H9 (cell line): Measurements from ENCODE around the gene IGSF11. TPM values are rescaled to one million over a fixed set of nuclear protein-coding genes. Genes with fewer than 3 reads are reported as not detected.

ENCODE experiments used
- DNase-seq: peaks from one replicate; pipeline ENCODE4 v3.0.0-alpha.2; 2017
- H2AFZ ChIP-seq: one replicate; pipeline ENCODE4 v1.6.1; 2013; ENCODE audit warnings: mild to moderate bottlenecking, low read length, control low read depth, moderate library complexity
- H2AK5ac ChIP-seq: 2 replicates; pipeline ENCODE4 v1.6.1; 2013; ENCODE audit warnings: low read length, control low read depth, mixed read lengths; ENCODE audit not compliant: insufficient read length
- H2BK120ac ChIP-seq: one replicate; pipeline ENCODE4 v1.6.1; 2013; ENCODE audit warnings: low read depth, mild to moderate bottlenecking, low read length, control low read depth, inconsistent platforms; ENCODE audit not compliant: poor library complexity, severe bottlenecking
- H2BK12ac ChIP-seq: 2 replicates; pipeline ENCODE4 v1.6.1; 2013; ENCODE audit warnings: low read length, control low read depth, mixed read lengths, low read depth; ENCODE audit not compliant: insufficient read length
- H2BK15ac ChIP-seq: 2 replicates; pipeline ENCODE4 v1.6.1; 2013; ENCODE audit warnings: low read depth, low read length, control low read depth
- H2BK20ac ChIP-seq: one replicate; pipeline ENCODE4 v1.6.1; 2013; ENCODE audit warnings: low read depth, mild to moderate bottlenecking, low read length, control low read depth, inconsistent platforms; ENCODE audit not compliant: poor library complexity, severe bottlenecking
- H2BK5ac ChIP-seq: 2 replicates; pipeline ENCODE4 v1.6.1; 2013; ENCODE audit warnings: low read length, control low read depth, mixed read lengths; ENCODE audit not compliant: insufficient read length
- H3K14ac ChIP-seq: 2 replicates; pipeline ENCODE4 v1.6.1; 2013; ENCODE audit warnings: low read length, control low read depth; ENCODE audit not compliant: insufficient read depth
- H3K18ac ChIP-seq: 2 replicates; pipeline ENCODE4 v1.6.1; 2013; ENCODE audit warnings: low read depth, mild to moderate bottlenecking, mixed read lengths, low read length, control low read depth; ENCODE audit not compliant: insufficient read length
- H3K23ac ChIP-seq: 2 replicates; pipeline ENCODE4 v1.6.1; 2013; ENCODE audit warnings: low read length, control low read depth, mixed read lengths, low read depth; ENCODE audit not compliant: insufficient read length
- H3K23me2 ChIP-seq: 2 replicates; pipeline ENCODE4 v1.6.1; 2013; ENCODE audit warnings: low read depth, mild to moderate bottlenecking, mixed read lengths, low read length, control low read depth; ENCODE audit not compliant: insufficient read length, poor library complexity, severe bottlenecking
- H3K27ac ChIP-seq: 2 replicates; pipeline ENCODE4 v1.5.1; 2013; ENCODE audit warnings: low read length, control low read depth, mixed read lengths, low read depth; ENCODE audit not compliant: insufficient read length
- H3K27me3 ChIP-seq: 2 replicates; pipeline ENCODE4 v1.6.1; 2013; ENCODE audit warnings: low read length, control low read depth, inconsistent platforms; ENCODE audit not compliant: insufficient read depth
- H3K4ac ChIP-seq: 2 replicates; pipeline ENCODE4 v1.6.1; 2013; ENCODE audit warnings: low read depth, mild to moderate bottlenecking, control low read depth, inconsistent platforms, low read length, moderate library complexity
- H3K4me1 ChIP-seq: 2 replicates; pipeline ENCODE4 v1.6.1; 2013; ENCODE audit warnings: low read length, control low read depth, inconsistent platforms; ENCODE audit not compliant: insufficient read depth
- H3K4me2 ChIP-seq: 2 replicates; pipeline ENCODE4 v1.6.1; 2013; ENCODE audit warnings: low read length, control low read depth, mixed read lengths; ENCODE audit not compliant: insufficient read length, insufficient read depth
- H3K56ac ChIP-seq: 2 replicates; pipeline ENCODE4 v1.6.1; 2013; ENCODE audit warnings: low read depth, mild to moderate bottlenecking, mixed read lengths, low read length, control low read depth; ENCODE audit not compliant: insufficient read length
- H3K79me1 ChIP-seq: 2 replicates; pipeline ENCODE4 v1.6.1; 2013; ENCODE audit warnings: low read depth, mild to moderate bottlenecking, moderate library complexity, low read length, control low read depth, inconsistent platforms; ENCODE audit not compliant: insufficient read depth, poor library complexity, severe bottlenecking
- H3K79me2 ChIP-seq: 2 replicates; pipeline ENCODE4 v1.6.1; 2013; ENCODE audit warnings: low read length, control low read depth, inconsistent platforms; ENCODE audit not compliant: insufficient read depth
- H3K9ac ChIP-seq: 2 replicates; pipeline ENCODE4 v1.6.1; 2013; ENCODE audit warnings: low read length, control low read depth, mixed read lengths; ENCODE audit not compliant: insufficient read length; ENCODE audit errors: extremely low read depth
- H3K9me3 ChIP-seq: one replicate; pipeline ENCODE4 v1.6.1; 2013; ENCODE audit warnings: low read depth, low read length, inconsistent platforms; ENCODE audit not compliant: control insufficient read depth
- H3T11ph ChIP-seq: one replicate; pipeline ENCODE4 v1.6.1; 2013; ENCODE audit warnings: mild to moderate bottlenecking, low read length, control low read depth, inconsistent platforms
- H4K20me1 ChIP-seq: one replicate; pipeline ENCODE4 v1.6.1; 2013; ENCODE audit not compliant: control insufficient read depth, insufficient read length, insufficient read depth
- H4K5ac ChIP-seq: 2 replicates; pipeline ENCODE4 v1.6.1; 2013; ENCODE audit warnings: low read depth, mild to moderate bottlenecking, mixed read lengths, low read length, control low read depth; ENCODE audit not compliant: insufficient read length
- H4K8ac ChIP-seq: replicated peaks from 2 replicates; pipeline ENCODE4 v1.6.1; 2013; ENCODE audit warnings: low read length, control low read depth, mixed read lengths, low read depth; ENCODE audit not compliant: insufficient read length
- H4K91ac ChIP-seq: 2 replicates; pipeline ENCODE4 v1.6.1; 2013; ENCODE audit warnings: low read depth, mild to moderate bottlenecking, moderate library complexity, mixed read lengths, low read length, control low read depth; ENCODE audit not compliant: insufficient read length
- H3K27ac Mint-ChIP-seq, 3 experiments: 2 replicates in 2 of 3; 3 replicates in 1 of 3; pipeline ENCODE4 v1.8.0; 2020 to 2021; ENCODE audit warnings: mixed read lengths in 3 of 3, mild to moderate bottlenecking in 1 of 3, moderate library complexity in 1 of 3
- H3K27me3 Mint-ChIP-seq: 2 replicates; pipeline ENCODE4 v1.8.0; 2021; ENCODE audit warnings: low read depth, mild to moderate bottlenecking, moderate library complexity, mixed read lengths
- H3K36me3 Mint-ChIP-seq, 3 experiments: 2 replicates in 2 of 3; 3 replicates in 1 of 3; pipeline ENCODE4 v1.8.0; 2020 to 2021; ENCODE audit warnings: low read depth in 3 of 3, mixed read lengths in 3 of 3; ENCODE audit not compliant: insufficient read depth in 1 of 3
- H3K4me1 Mint-ChIP-seq, 2 experiments: 2 replicates each; pipeline ENCODE4 v1.8.0; 2020; ENCODE audit warnings: mixed read lengths in 2 of 2
- H3K4me3 Mint-ChIP-seq, 2 experiments: 2 replicates in 1 of 2; 3 replicates in 1 of 2; pipeline ENCODE4 v1.8.0; 2020 to 2021; ENCODE audit warnings: mild to moderate bottlenecking in 2 of 2, mixed read lengths in 2 of 2, moderate library complexity in 1 of 2
- H3K9me3 Mint-ChIP-seq, 2 experiments: 2 replicates in 1 of 2; 3 replicates in 1 of 2; pipeline ENCODE4 v1.8.0; 2020; ENCODE audit warnings: mild to moderate bottlenecking in 2 of 2, mixed read lengths in 2 of 2, moderate library complexity in 1 of 2
- CTCF ChIP-seq: fragments of 200-600 bp; sonication (generic); conservative IDR thresholded peaks from 3 replicates; pipeline ENCODE4 v1.8.0; 2021; ENCODE audit warnings: antibody characterized with exemption, mild to moderate bottlenecking
- WGBS: extraction: QIAGEN DNeasy Blood & Tissue Kit; methylation state at CpG from one replicate; pipeline ENCODE4 v1.1.7; 2013; ENCODE audit warnings: missing lambda C conversion rate, low lambda C conversion rate, mixed read lengths; ENCODE audit not compliant: insufficient read length; ENCODE audit errors: extremely low coverage; 5-methylcytosine and 5-hydroxymethylcytosine counted together
- total RNA-seq: library from RNA; stranded (reverse); gene quantifications from 2 replicates; pipeline ENCODE4 v1.2.1, GENCODE V29; 2021

The IGSF11 gene
- total RNA-seq, 1 experiment from 2014 or later = 1.6 TPM

GRCh38 chr3:118936811-118937210 lies 97.8 kb downstream of the IGSF11 start:
- H3K27me3 Mint-ChIP-seq = no peaks in the 10 kb centered on the region; the same call in 1 of the 2 replicates
- Histone ChIP-seq H4K5ac (no peak overlapping the region), H3K4me2 (no peak overlapping the region), H4K8ac (no peak overlapping the region), H2BK12ac (no peak overlapping the region), H3K18ac (no peak overlapping the region), H3K79me1 (no peaks in the 10 kb centered on the region), H2BK15ac (no peak overlapping the region; the same call in 1 of the 2 replicates), H3K4me1 (no peaks in the 10 kb centered on the region), H3K4ac (no peak overlapping the region), H3K27me3 (no peaks in the 10 kb centered on the region), H3K27ac (no peak overlapping the region), H3K9me3 (no peaks in the 10 kb centered on the region), H2BK20ac (no peak overlapping the region), H3K14ac (no peak overlapping the region), H2BK120ac (no peak overlapping the region), H2AK5ac (no peak overlapping the region), H4K20me1 (no peaks in the 10 kb centered on the region), H2BK5ac (no peak overlapping the region), H3K9ac (no peak overlapping the region), H3K23ac (no peak overlapping the region), H3K56ac (no peak overlapping the region), H3K23me2 (no peaks in the 10 kb centered on the region), H2AFZ (no peak overlapping the region), H3T11ph (no peak overlapping the region), H3K79me2 (no peaks in the 10 kb centered on the region), H4K91ac (no peak overlapping the region)
- H3K9me3 Mint-ChIP-seq = peaks cover 0 to 2% of the 10 kb centered on the region in 2 experiments; a peak in 2 of 5 replicates
- WGBS = no CpG with 5 or more reads among the region's 1 CpG
- no peaks in the 10 kb centered on the region for H3K4me1 Mint-ChIP-seq
- no peaks in the 10 kb centered on the region for H3K36me3 Mint-ChIP-seq
- H3K27ac Mint-ChIP-seq = no peak overlapping the region
- H3K4me3 Mint-ChIP-seq = no peak overlapping the region
- DNase-seq = no peak
- no peak for TF ChIP-seq CTCF
